Activated CD8-positive, alpha-beta T cell treated with anti-CD3 and anti-CD28 coated beads for 36 hours (primary cell): Measurements from ENCODE around the gene HPDL. TPM values are rescaled to one million over a fixed set of nuclear protein-coding genes. Genes with fewer than 3 reads are reported as not detected.

ENCODE experiments used
- ATAC-seq: fragments of 200-7000 bp; cut with Tn5 transposase; one replicate; pipeline ENCODE4 v1.10.0; 2021; ENCODE audit warnings: mild to moderate bottlenecking, moderate library complexity
- CTCF ChIA-PET: fragments of 350-600 bp; sonication (Branson Sonifier 250); formaldehyde crosslinking; loops from one replicate; lab custom pipeline; 2021; ENCODE audit warnings: antibody characterized with exemption; lab: Charles Lee
- POLR2A ChIA-PET: fragments of 350-600 bp; sonication (Branson Sonifier 250); formaldehyde crosslinking; loops from one replicate; lab custom pipeline; 2021; ENCODE audit warnings: antibody characterized with exemption; lab: Charles Lee
- DNase-seq: peaks from one replicate; pipeline ENCODE4 v3.0.0-alpha.2; 2020
- H3K27ac Mint-ChIP-seq: one replicate; pipeline ENCODE4 v1.8.0; 2021; ENCODE audit warnings: mild to moderate bottlenecking, mixed read lengths
- H3K27me3 Mint-ChIP-seq: one replicate; pipeline ENCODE4 v1.8.0; 2021; ENCODE audit warnings: mixed read lengths
- H3K36me3 Mint-ChIP-seq: one replicate; pipeline ENCODE4 v1.8.0; 2021; ENCODE audit warnings: low read depth, mixed read lengths
- H3K4me1 Mint-ChIP-seq: one replicate; pipeline ENCODE4 v1.8.0; 2021; ENCODE audit warnings: low read depth, mixed read lengths
- H3K4me3 Mint-ChIP-seq: one replicate; pipeline ENCODE4 v1.8.0; 2021; ENCODE audit warnings: mild to moderate bottlenecking, moderate library complexity, mixed read lengths
- H3K9me3 Mint-ChIP-seq: one replicate; pipeline ENCODE4 v1.8.0; 2021; ENCODE audit warnings: mixed read lengths
- CTCF ChIP-seq: fragments of 200-600 bp; IDR thresholded peaks from one replicate; pipeline ENCODE4 v1.8.0; 2022; ENCODE audit warnings: antibody characterized with exemption, mild to moderate bottlenecking
- intact Hi-C: fragments of 100-400 bp; cut with micrococcal nuclease; formaldehyde crosslinking; loops from one replicate; pipeline ENCODE4 v1.10.0; 2022
- total RNA-seq, 2 experiments: library from RNA; stranded (reverse); gene quantifications; one replicate each; pipeline ENCODE4 v1.2.3, GENCODE V29; 2021

HPDL gene
- total RNA-seq, 2 experiments from 2014 or later = 37.5 to 39.8 TPM

GRCh38 chr1:45302505-45303150, 24.1 kb upstream of the HPDL start:
- Mint-ChIP-seq H3K9me3 (no peaks in the 10 kb centered on the region), H3K36me3 (peaks cover 5% of the 10 kb centered on the region), H3K4me3 (peak overlapping the region; percentile 91), H3K4me1 (peaks cover 39% of the 10 kb centered on the region), H3K27me3 (no peaks in the 10 kb centered on the region), H3K27ac (peak overlapping the region; percentile 53)
- no peak for DNase-seq
- intact Hi-C loops = loop anchor here (5.0 to 10.0 kb wide), 2 partner anchors 35 to 498 kb away; partner anchors contain the start of genes BTBD19, DYNLT4 and PLK3
- no peak for TF ChIP-seq CTCF
- no peak for ATAC-seq
- POLR2A ChIA-PET = interaction anchor here (0.6 to 3.2 kb wide), 9 partner anchors 25 to 581 kb away, joined by 3 to 40 read pairs (median 4); partner anchors contain the start of genes HECTD3, MUTYH, TOE1 and UROD
- CTCF ChIA-PET = interaction anchor here (1.0 to 13.9 kb wide), 11 partner anchors 10 to 317 kb away, joined by 3 to 321 read pairs (median 3); partner anchors contain the start of genes EIF2B3, HECTD3 and UROD

GRCh38 chr1:45303520-45304310, 23.0 kb upstream of the HPDL start:
- Mint-ChIP-seq H3K4me1 (peaks cover 40% of the 10 kb centered on the region), H3K4me3 (peak overlapping the region; percentile 91), H3K36me3 (peaks cover 5% of the 10 kb centered on the region), H3K27me3 (no peaks in the 10 kb centered on the region), H3K27ac (peak overlapping the region; percentile 98), H3K9me3 (no peaks in the 10 kb centered on the region)
- intact Hi-C loops = loop anchor here (5.0 to 10.0 kb wide), 2 partner anchors 34 to 499 kb away; partner anchors contain the start of genes BTBD19, DYNLT4 and PLK3
- CTCF ChIA-PET = interaction anchor here (0.6 to 13.9 kb wide), 13 partner anchors 24 to 573 kb away, joined by 3 to 321 read pairs (median 3); partner anchors contain the start of genes BTBD19, EIF2B3, HECTD3 and HPDL
- POLR2A ChIA-PET = interaction anchor here (0.6 to 4.7 kb wide), 13 partner anchors 24 to 582 kb away, joined by 3 to 58 read pairs (median 5); partner anchors contain the start of genes HECTD3, MUTYH, RNU5D-1 and TESK2
- peak; percentile 84 for ATAC-seq
- DNase-seq = peak; percentile 100
- peak; percentile 63 for TF ChIP-seq CTCF

GRCh38 chr1:45304311-45305081, 22.2 kb upstream of the HPDL start:
- ATAC-seq = no peak
- ChIA-PET CTCF (interaction anchor here (0.9 to 13.9 kb wide), 7 partner anchors 23 to 574 kb away, joined by 3 to 321 read pairs (median 4); partner anchors contain the start of genes HECTD3 and UROD), POLR2A (interaction anchor here (1.0 to 4.7 kb wide), 14 partner anchors 22 to 583 kb away, joined by 3 to 58 read pairs (median 6); partner anchors contain the start of genes HECTD3, HPDL, MUTYH and RNU5D-1)
- Mint-ChIP-seq H3K9me3 (no peaks in the 10 kb centered on the region), H3K27me3 (no peaks in the 10 kb centered on the region), H3K4me1 (peaks cover 40% of the 10 kb centered on the region), H3K4me3 (peak overlapping the region; percentile 91), H3K36me3 (peaks cover 5% of the 10 kb centered on the region), H3K27ac (peak overlapping the region; percentile 98)
- peak; percentile 46 for DNase-seq
- intact Hi-C loops = loop anchor here (5.0 to 10.0 kb wide), 2 partner anchors 33 to 500 kb away; partner anchors contain the start of genes BTBD19, DYNLT4 and PLK3
- TF ChIP-seq CTCF = no peak

- DNase-seq (no peak), ATAC-seq (no peak)
- Mint-ChIP-seq H3K36me3 (peaks cover 5% of the 10 kb centered on the region), H3K27me3 (no peaks in the 10 kb centered on the region), H3K27ac (peak overlapping the region; percentile 98), H3K4me3 (peak overlapping the region; percentile 91), H3K4me1 (peaks cover 40% of the 10 kb centered on the region), H3K9me3 (no peaks in the 10 kb centered on the region)
- intact Hi-C loops = loop anchor here (10.0 kb wide), 1 partner anchor 500 kb away; the partner anchor contains the start of genes BTBD19, DYNLT4 and PLK3
- TF ChIP-seq CTCF = no peak
- POLR2A ChIA-PET = interaction anchor here (1.0 to 4.7 kb wide), 9 partner anchors 22 to 584 kb away, joined by 3 to 58 read pairs (median 7); partner anchors contain the start of genes HPDL, MUTYH, PLK3 and TOE1
- CTCF ChIA-PET = interaction anchor here (0.8 to 2.2 kb wide), 7 partner anchors 13 to 574 kb away, joined by 3 to 6 read pairs (median 4); partner anchors contain the start of gene RNU5D-1
These were observed 21.5 kb upstream of the HPDL start for GRCh38 chr1:45305231-45305630.
